ENCODE measurements around the gene ITPR1.

Gene ITPR1

DNA sequence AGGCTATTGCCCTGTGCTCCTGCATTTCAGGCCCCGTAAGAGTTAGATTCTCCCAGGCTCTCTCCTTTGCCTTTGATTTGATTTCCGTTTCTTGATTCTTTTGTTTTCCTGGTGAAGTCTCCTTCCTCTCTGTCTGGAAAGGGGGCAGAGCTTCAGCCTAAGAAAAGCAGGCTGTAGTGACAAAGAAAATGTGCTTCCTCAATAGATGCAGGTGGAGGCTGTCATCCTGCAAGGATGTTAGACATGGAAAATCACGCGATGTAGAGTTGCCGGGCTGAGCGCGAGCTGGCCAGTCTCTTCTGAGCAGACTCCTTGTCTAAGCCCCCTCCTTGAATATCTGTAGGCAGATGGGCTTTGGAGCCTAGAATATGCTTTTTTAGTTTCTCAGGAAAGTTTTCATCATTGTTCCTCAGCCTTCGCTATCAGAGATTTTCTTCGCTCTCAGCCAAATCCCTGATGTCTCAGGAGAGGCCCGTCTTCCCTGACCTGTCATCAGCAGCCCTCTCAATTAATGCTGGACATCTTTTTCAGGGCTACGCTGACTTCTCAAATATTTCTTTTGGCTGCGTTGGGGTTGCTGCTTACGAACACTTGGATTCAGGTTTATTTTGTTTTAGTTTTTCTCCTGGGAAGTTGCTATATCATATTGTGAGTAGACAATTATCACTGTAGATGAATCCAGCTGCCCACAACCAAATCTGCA lies 163.6 kb downstream of the ITPR1 start:
- DNase-seq (ENCODE audit: insufficient read length, low spot score), result no peak
- no peak for FAIRE-seq
- TF ChIP-seq CTCF (IDR thresholded peaks at IDR 0.05; ENCODE audit: insufficient read depth, missing control alignments), result no peak

DNA sequence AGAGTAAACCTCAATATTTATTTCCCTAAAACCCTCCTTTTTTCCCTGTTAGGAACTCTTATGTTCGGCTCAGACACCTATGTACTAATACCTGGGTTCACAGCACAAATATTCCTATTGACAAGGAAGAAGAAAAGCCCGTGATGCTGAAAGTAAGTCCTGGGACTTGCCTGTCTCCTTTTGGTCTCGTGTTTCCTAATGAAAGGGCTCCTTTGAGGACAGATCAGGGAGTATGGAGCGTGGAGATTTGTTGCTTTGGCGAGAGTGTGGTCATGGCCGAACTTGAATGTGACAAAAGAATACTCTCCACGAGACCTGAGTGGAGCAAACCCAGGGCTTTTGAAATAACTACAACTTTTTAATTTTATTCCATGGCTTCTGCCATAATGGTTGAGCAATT lies 167.8 kb downstream of the ITPR1 start:
- no peak for TF ChIP-seq CTCF (IDR thresholded peaks at IDR 0.05; ENCODE audit: insufficient read depth, missing control alignments)
- FAIRE-seq, result no peak

GRCh38 chr3:4664412-4664811 lies 171.3 kb downstream of the ITPR1 start:
- no peak for TF ChIP-seq CTCF (IDR thresholded peaks at IDR 0.05; ENCODE audit: insufficient read depth, missing control alignments)
- no peak for DNase-seq (ENCODE audit: insufficient read length, low spot score)
- FAIRE-seq, result no peak

More for the DNA sequence above, 167.8 kb downstream of the ITPR1 start:
- DNase-seq (ENCODE audit: insufficient read length, low spot score), result no peak

GRCh38 chr3:4665197-4665596 lies 172.0 kb downstream of the ITPR1 start:
- TF ChIP-seq CTCF (IDR thresholded peaks at IDR 0.05; ENCODE audit: insufficient read depth, missing control alignments), result no peak
- FAIRE-seq (no peak), DNase-seq (ENCODE audit: insufficient read length, low spot score) (no peak)

DNA sequence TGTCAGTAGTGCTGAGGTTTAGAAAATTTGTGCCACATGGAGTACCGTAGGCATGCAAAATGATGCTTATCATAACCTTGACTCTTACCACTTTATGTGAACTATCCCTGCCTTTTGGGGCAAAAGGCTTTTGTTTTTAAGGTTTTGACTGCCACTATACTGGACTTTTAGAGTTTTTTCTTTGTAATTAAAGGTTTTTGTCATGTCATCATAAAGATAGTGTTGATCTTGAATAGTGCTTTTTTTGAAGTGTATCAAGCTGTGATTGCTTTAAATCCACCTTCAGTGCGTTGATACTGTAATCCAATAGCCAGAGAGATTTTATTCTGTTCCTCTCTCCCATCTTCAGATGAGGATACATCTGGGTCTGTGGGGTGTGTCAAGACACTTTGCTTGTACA lies 172.9 kb downstream of the ITPR1 start:
- FAIRE-seq (no peak), DNase-seq (ENCODE audit: insufficient read length, low spot score) (no peak)
- no peak for TF ChIP-seq CTCF (IDR thresholded peaks at IDR 0.05; ENCODE audit: insufficient read depth, missing control alignments)

- FAIRE-seq, result no peak
- DNase-seq (ENCODE audit: insufficient read length, low spot score), result no peak
- TF ChIP-seq CTCF (IDR thresholded peaks at IDR 0.05; ENCODE audit: insufficient read depth, missing control alignments), result no peak
Observed at GRCh38 chr3:4670352-4670751, 177.2 kb downstream of the ITPR1 start.

- TF ChIP-seq CTCF (IDR thresholded peaks at IDR 0.05; ENCODE audit: insufficient read depth, missing control alignments), result no peak
- DNase-seq (ENCODE audit: insufficient read length, low spot score), result no peak
- no peak for FAIRE-seq
Observed at GRCh38 chr3:4672725-4673275, 179.7 kb downstream of the ITPR1 start.

All from D721Med (cell line).